Upper lobe of left lung (tissue), 4 donors: ENCODE data around the gene RBM20.

ENCODE experiments used
- EP300 ChIP-seq, 4 donors: sonication (generic); formaldehyde crosslinking; IDR thresholded peaks; one replicate each; pipeline ENCODE4 v1.5.1; 2017; ENCODE audit warnings: antibody characterized with exemption in 4 of 4, control low read depth in 2 of 4
- POLR2A ChIP-seq, 4 donors: fragments of 450-650 bp; IDR thresholded peaks; one replicate each; pipeline ENCODE4 v1.5.1; 2016 to 2017; ENCODE audit warnings: antibody characterized with exemption in 4 of 4, mild to moderate bottlenecking in 2 of 4
- POLR2AphosphoS5 ChIP-seq, 2 donors: sonication (generic); formaldehyde crosslinking; IDR thresholded peaks; one replicate each; pipeline ENCODE4 v1.5.1; 2017; ENCODE audit warnings: antibody characterized with exemption in 2 of 2
- TF ChIP-seq, protein P1 (sequence below), 6 experiments: fragments of 450-650 bp in 4 of 6; fragments of 200-600 bp in 2 of 6; sonication (generic) in 2 of 6; IDR thresholded peaks; one replicate each; pipeline ENCODE4 v1.5.1; 2016 to 2019; ENCODE audit warnings: antibody characterized with exemption in 6 of 6

DNA sequence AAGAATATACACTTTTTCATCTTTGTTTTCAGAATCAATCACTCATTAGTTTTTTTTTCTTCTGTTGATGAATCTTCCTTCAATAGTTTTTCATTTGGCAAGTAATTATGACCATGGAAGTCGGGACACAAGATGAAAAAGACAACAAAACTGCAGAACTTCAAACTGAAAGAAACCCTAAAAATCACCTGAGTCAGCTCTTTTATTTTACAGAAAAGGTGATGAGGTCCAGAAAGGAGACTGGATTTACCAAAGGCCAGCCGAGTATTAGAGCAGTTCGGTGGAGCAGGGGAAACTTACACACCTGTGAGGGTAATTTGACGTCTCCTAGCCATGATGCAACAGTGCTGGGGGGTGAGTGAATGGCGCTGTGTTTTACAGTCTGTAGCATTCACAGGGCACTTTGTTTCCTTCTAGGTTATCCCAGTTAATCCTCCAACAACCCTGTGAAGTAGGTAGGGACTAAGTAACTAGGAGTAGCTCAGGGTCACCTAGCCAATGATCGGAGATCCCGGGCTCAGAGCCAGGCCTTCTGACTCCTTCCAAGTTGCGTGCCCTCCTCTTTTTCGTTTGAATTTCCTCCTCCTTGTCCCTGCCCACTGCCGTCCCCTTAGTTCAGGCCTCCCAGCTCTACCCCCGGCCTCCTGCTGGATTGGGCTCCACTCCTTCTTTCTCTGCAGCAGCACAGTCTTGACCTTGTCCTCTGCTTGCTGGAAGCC is 14.0 kb downstream of the RBM20 start:
- TF ChIP-seq, protein P1, sequence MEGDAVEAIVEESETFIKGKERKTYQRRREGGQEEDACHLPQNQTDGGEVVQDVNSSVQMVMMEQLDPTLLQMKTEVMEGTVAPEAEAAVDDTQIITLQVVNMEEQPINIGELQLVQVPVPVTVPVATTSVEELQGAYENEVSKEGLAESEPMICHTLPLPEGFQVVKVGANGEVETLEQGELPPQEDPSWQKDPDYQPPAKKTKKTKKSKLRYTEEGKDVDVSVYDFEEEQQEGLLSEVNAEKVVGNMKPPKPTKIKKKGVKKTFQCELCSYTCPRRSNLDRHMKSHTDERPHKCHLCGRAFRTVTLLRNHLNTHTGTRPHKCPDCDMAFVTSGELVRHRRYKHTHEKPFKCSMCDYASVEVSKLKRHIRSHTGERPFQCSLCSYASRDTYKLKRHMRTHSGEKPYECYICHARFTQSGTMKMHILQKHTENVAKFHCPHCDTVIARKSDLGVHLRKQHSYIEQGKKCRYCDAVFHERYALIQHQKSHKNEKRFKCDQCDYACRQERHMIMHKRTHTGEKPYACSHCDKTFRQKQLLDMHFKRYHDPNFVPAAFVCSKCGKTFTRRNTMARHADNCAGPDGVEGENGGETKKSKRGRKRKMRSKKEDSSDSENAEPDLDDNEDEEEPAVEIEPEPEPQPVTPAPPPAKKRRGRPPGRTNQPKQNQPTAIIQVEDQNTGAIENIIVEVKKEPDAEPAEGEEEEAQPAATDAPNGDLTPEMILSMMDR (IDR thresholded peaks at IDR 0.05): no peak
- TF ChIP-seq POLR2A (IDR thresholded peaks at IDR 0.05) (no peak), EP300 (IDR thresholded peaks at IDR 0.05) (no peak), POLR2AphosphoS5 (IDR thresholded peaks at IDR 0.05) (no peak)
